ENCODE measurements around the gene G3BP2. TPM values are rescaled to one million over a fixed set of nuclear protein-coding genes. Genes with fewer than 3 reads are reported as not detected.
A peak's percentile ranks its signal among the peaks of the same experiment; 100 is the strongest.
"Not testable (repeated sequence)": the region's sequence is repeated elsewhere in the genome, so short reads cannot be mapped to it uniquely, and the experiment has no call there.

G3BP2 gene
- total RNA-seq, 1 experiment from 2014 or later: 175 TPM

DNA sequence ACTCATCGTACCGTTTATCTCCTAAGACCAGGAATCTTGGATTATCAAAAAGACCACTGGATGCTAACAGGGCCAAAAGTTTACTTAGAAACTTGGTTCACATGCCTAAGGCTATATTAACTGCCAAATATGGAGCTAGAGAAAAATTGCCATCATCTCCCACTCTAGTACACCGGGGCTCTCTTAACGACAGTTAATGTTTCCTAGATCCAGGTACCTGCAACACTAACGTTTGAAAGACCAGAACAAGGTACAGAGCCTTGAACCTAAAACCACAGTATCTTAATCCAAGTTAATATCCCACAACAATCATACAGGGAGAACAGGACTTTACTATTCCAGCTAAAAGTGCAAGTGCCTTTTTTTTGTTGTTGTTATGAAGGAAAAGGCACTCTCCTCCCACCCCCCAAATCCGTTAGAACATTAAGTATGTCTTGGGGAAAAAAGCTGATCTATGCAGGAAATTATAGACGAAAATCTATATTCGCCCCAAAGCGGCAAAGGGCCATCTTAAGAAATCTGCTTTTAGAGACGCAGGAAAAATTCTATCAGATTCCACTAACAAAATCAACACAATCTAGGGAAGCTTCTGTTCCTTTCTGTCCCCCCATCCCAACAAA, 1.3 kb downstream of the G3BP2 start:
- Histone ChIP-seq H3K27me3 (ENCODE audit: control insufficient read depth, insufficient read depth, low read length) (no peaks in the 10 kb centered on the region), H3K4me3 (ENCODE audit: insufficient read depth, low read depth, low read length) (peak overlapping the region; percentile 91), H3K36me3 (replicated peaks; ENCODE audit: control insufficient read depth, insufficient read depth, low read length) (no peaks in the 10 kb centered on the region; the same call in 1 of the 2 replicates)
- DNase-seq: no peak

DNA sequence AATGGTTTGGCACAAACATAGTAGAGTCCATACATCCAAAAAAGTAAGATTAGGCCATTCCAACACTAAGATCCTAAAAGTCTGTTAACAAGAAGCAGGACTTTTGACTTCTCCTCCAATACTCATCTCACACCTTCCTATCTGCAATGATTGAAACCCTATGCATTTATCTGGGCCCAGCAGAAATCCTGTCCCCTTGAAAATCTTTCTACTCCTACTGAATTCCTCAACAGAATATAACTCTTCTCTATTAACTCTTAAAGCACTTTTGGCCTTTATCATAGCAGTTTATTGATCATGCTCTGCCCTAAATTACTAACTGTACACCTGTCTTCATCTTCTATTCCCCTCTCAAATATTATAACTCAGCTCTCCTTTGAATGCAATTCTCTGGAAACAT, 4.6 kb downstream of the G3BP2 start:
- H3K4me3 ChIP-seq (ENCODE audit: insufficient read depth, low read depth, low read length): no peak overlapping the region
- DNase-seq: no peak
- no peaks in the 10 kb centered on the region for H3K36me3 ChIP-seq (replicated peaks; ENCODE audit: control insufficient read depth, insufficient read depth, low read length)

DNA sequence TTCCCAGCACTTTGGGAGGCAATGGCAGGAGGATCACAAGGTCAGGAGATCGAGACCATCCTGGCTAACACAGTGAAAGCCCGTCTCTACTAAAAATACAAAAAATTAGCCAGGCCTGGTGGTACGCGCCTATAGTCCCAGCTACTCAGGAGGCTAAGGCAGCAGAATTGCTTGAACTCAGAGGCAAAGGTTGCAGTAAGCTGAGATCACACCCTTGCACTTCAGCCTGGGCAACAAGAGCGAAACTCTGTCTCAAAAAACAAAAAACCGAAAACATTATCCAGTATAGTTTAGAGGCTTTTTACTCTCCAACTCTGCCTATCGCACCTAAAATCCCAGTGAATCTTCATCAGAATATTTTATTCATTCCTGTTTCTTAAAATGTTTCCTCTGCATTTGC, 5.6 kb downstream of the G3BP2 start:
- not testable (repeated sequence) for DNase-seq; H3K36me3 ChIP-seq (replicated peaks; ENCODE audit: control insufficient read depth, insufficient read depth, low read length); H3K27me3 ChIP-seq (ENCODE audit: control insufficient read depth, insufficient read depth, low read length); H3K4me3 ChIP-seq (ENCODE audit: insufficient read depth, low read depth, low read length)

More for the DNA sequence above, 4.6 kb downstream of the G3BP2 start:
- H3K27me3 ChIP-seq (ENCODE audit: control insufficient read depth, insufficient read depth, low read length): no peaks in the 10 kb centered on the region

GRCh38 chr4:75666299-75666698, 6.9 kb downstream of the G3BP2 start:
- H3K4me3 ChIP-seq (ENCODE audit: insufficient read depth, low read depth, low read length): no peak overlapping the region
- H3K27me3 ChIP-seq (ENCODE audit: control insufficient read depth, insufficient read depth, low read length): no peaks in the 10 kb centered on the region
- H3K36me3 ChIP-seq (replicated peaks; ENCODE audit: control insufficient read depth, insufficient read depth, low read length): no peaks in the 10 kb centered on the region; the same call in 1 of the 2 replicates
- no peak for DNase-seq

- H3K27me3 ChIP-seq (ENCODE audit: control insufficient read depth, insufficient read depth, low read length): not testable (repeated sequence)
Observed at GRCh38 chr4:75664604-75665003, 8.6 kb downstream of the G3BP2 start.

DNA sequence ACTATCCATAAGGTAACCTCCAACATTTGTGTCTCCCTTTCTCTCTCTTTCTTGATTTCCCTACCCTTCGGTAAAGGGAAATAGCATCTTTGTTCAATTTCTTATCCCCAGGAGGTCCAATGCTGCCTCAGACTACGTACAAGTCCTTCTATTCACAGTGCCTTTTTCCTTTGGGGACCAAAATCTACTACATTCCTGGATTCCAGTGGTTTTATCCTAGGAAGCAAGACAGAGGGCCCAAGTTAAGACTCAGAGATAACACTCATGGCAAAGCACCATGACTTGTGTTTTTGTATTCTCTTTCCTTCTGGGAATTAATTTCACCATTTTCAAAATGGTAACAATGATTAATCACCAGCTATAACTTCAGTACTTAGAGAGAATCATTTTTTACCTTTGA, 10.6 kb downstream of the G3BP2 start:
- no peaks in the 10 kb centered on the region for H3K27me3 ChIP-seq (ENCODE audit: control insufficient read depth, insufficient read depth, low read length)
- no peak overlapping the region for H3K4me3 ChIP-seq (ENCODE audit: insufficient read depth, low read depth, low read length)
- H3K36me3 ChIP-seq (replicated peaks; ENCODE audit: control insufficient read depth, insufficient read depth, low read length): peaks cover 9% of the 10 kb centered on the region
- DNase-seq: no peak

More at GRCh38 chr4:75664604-75665003, 8.6 kb downstream of the G3BP2 start:
- H3K36me3 ChIP-seq (replicated peaks; ENCODE audit: control insufficient read depth, insufficient read depth, low read length); DNase-seq; H3K4me3 ChIP-seq (ENCODE audit: insufficient read depth, low read depth, low read length): not testable (repeated sequence)

- peaks cover 19% of the 10 kb centered on the region for H3K36me3 ChIP-seq (replicated peaks; ENCODE audit: control insufficient read depth, insufficient read depth, low read length)
- no peaks in the 10 kb centered on the region for H3K27me3 ChIP-seq (ENCODE audit: control insufficient read depth, insufficient read depth, low read length)
- DNase-seq: no peak
Observed at GRCh38 chr4:75660491-75660890, 12.7 kb downstream of the G3BP2 start.

DNA sequence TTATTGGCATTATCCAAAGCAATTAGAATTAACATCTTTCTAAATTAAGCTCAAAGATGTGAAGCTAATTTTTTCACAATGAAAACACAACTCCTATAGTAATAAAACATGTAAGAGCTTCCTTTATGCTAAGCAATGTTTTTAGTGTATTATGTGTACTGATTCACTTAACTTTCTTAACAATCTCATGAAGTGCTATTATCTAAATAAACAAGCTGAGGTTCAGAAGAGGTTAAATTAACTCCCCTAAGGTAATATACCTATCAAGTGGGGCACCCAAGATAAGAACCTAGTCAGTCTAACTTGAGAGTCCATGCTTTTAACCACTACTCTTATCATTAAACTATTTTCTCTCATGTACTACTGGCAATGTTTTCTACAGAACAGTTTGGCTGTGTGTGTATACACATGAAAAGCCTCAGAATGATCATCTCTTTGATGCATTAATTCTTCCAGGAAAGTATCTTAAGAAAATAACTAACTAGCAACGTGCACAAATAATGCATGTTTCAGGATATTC, 13.6 kb downstream of the G3BP2 start:
- Histone ChIP-seq H3K4me3 (ENCODE audit: insufficient read depth, low read depth, low read length) (no peak overlapping the region), H3K36me3 (replicated peaks; ENCODE audit: control insufficient read depth, insufficient read depth, low read length) (peaks cover 24% of the 10 kb centered on the region), H3K27me3 (ENCODE audit: control insufficient read depth, insufficient read depth, low read length) (no peaks in the 10 kb centered on the region)
- DNase-seq: no peak

More at GRCh38 chr4:75660491-75660890, 12.7 kb downstream of the G3BP2 start:
- no peak overlapping the region for H3K4me3 ChIP-seq (ENCODE audit: insufficient read depth, low read depth, low read length)

- H3K36me3 ChIP-seq (replicated peaks; ENCODE audit: control insufficient read depth, insufficient read depth, low read length): peaks cover 28% of the 10 kb centered on the region
- no peaks in the 10 kb centered on the region for H3K27me3 ChIP-seq (ENCODE audit: control insufficient read depth, insufficient read depth, low read length)
- DNase-seq: no peak
Observed at GRCh38 chr4:75658876-75659275, 14.3 kb downstream of the G3BP2 start.

DNA sequence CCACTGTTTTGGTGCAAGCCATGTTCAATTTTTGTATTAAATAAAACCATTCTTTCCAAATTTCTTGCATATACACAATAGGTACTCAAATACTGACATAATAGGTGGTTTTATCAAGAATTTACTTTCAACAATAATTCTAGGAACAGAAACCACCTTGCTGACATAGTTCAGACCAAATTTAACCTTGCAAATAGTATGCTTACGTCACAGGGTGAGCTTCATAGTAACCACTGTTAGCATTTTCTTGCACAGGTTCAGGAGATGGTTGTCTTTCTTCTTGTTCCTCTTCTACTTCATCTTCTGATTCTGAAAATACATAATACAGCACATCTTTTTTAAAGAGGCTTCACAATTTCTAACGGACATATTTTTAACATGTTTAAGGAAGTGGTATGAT, 17.6 kb downstream of the G3BP2 start:
- H3K4me3 ChIP-seq (ENCODE audit: insufficient read depth, low read depth, low read length): no peak overlapping the region
- DNase-seq: no peak
- peaks cover 30% of the 10 kb centered on the region for H3K36me3 ChIP-seq (replicated peaks; ENCODE audit: control insufficient read depth, insufficient read depth, low read length)
- no peaks in the 10 kb centered on the region for H3K27me3 ChIP-seq (ENCODE audit: control insufficient read depth, insufficient read depth, low read length)

More at GRCh38 chr4:75658876-75659275, 14.3 kb downstream of the G3BP2 start:
- H3K4me3 ChIP-seq (ENCODE audit: insufficient read depth, low read depth, low read length): no peak overlapping the region

DNA sequence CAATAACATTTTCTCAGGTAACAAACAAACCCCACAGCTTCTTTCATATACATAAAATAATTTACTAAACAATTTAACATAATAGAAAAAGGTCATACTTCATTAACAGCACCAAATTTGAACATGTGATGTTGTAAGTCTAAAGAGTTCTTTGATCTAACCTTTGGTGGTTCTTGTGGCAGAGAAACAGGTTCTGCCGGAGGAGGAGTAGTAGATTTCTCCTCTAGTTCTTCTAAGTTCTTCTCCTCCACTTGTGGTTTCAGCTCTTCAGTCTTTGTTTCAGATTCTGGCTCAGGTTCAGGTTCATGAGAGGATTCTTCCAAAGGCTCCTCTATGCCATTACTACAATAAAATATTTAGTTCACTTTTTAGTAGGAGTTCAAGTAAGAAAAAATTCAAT, 18.3 kb downstream of the G3BP2 start:
- peaks cover 29% of the 10 kb centered on the region for H3K36me3 ChIP-seq (replicated peaks; ENCODE audit: control insufficient read depth, insufficient read depth, low read length)
- H3K4me3 ChIP-seq (ENCODE audit: insufficient read depth, low read depth, low read length): no peak overlapping the region
- no peaks in the 10 kb centered on the region for H3K27me3 ChIP-seq (ENCODE audit: control insufficient read depth, insufficient read depth, low read length)
- no peak for DNase-seq

DNA sequence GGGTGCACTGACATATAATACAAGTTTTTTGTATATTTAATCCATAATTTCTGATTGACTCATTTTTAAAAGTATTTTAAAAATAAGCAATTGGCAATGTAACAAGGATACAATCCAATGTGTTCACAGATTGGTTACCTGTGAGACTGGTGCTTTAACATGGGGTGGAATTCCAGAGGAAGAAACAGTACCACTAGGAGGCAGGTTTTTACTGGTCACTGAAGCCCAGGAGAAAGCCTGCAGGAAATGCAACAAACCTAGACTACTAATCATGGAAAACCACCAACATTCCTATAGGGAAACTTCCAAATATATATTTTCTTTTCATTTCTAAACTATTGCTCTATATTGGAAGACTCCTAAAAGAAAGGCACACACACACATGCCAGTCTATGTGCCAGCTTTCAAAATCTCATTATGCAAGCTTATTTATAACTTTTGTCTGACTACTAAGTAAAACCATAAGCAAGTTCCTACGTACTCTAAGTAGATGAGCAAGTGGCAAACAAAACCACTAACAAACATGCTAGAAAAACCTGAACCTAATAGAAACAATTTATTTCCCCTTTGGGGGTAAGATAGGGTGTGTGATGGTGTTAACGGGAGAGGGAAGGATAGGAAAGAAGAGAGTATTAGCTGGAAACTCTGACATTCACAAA, 19.2 kb downstream of the G3BP2 start:
- H3K4me3 ChIP-seq (ENCODE audit: insufficient read depth, low read depth, low read length): no peak overlapping the region
- H3K36me3 ChIP-seq (replicated peaks; ENCODE audit: control insufficient read depth, insufficient read depth, low read length): peaks cover 26% of the 10 kb centered on the region
- peak; percentile 57 for DNase-seq
- no peaks in the 10 kb centered on the region for H3K27me3 ChIP-seq (ENCODE audit: control insufficient read depth, insufficient read depth, low read length)

GRCh38 chr4:75644095-75644494, 29.1 kb downstream of the G3BP2 start:
- Histone ChIP-seq H3K36me3 (replicated peaks; ENCODE audit: control insufficient read depth, insufficient read depth, low read length) (peaks cover 25% of the 10 kb centered on the region), H3K4me3 (ENCODE audit: insufficient read depth, low read depth, low read length) (no peak overlapping the region), H3K27me3 (ENCODE audit: control insufficient read depth, insufficient read depth, low read length) (no peaks in the 10 kb centered on the region)
- no peak for DNase-seq

DNA sequence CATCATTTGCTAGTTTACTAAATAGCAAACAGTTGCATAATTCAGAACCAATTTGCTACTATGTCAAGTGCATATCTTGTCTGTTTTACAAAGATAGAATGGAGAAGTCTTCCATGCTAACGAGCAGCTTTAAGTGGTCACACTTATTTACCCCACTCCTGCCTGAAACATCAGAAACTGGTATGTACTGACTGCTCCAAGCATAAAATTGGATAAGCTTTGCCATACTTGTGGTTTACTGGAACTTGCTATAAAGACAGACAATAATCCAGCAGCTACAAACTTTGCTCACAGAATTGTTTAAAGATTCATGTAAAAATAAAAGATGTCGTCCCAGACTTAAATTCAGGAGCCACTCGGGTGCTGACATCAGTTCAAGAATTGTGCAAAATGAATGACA, 29.6 kb downstream of the G3BP2 start:
- DNase-seq: no peak
- Histone ChIP-seq H3K4me3 (ENCODE audit: insufficient read depth, low read depth, low read length) (no peak overlapping the region), H3K27me3 (ENCODE audit: control insufficient read depth, insufficient read depth, low read length) (no peaks in the 10 kb centered on the region), H3K36me3 (replicated peaks; ENCODE audit: control insufficient read depth, insufficient read depth, low read length) (peaks cover 25% of the 10 kb centered on the region)

GRCh38 chr4:75639124-75639695, 34.0 kb downstream of the G3BP2 start:
- peaks cover 5% of the 10 kb centered on the region for H3K36me3 ChIP-seq (replicated peaks; ENCODE audit: control insufficient read depth, insufficient read depth, low read length)
- H3K27me3 ChIP-seq (ENCODE audit: control insufficient read depth, insufficient read depth, low read length): no peaks in the 10 kb centered on the region
- DNase-seq: no peak
- no peak overlapping the region for H3K4me3 ChIP-seq (ENCODE audit: insufficient read depth, low read depth, low read length)

All from H7 (cell line).